ENCODE results near the gene IBA57.
A peak's percentile ranks its signal among the peaks of the same experiment; 100 is the strongest.

Gene IBA57

DNA sequence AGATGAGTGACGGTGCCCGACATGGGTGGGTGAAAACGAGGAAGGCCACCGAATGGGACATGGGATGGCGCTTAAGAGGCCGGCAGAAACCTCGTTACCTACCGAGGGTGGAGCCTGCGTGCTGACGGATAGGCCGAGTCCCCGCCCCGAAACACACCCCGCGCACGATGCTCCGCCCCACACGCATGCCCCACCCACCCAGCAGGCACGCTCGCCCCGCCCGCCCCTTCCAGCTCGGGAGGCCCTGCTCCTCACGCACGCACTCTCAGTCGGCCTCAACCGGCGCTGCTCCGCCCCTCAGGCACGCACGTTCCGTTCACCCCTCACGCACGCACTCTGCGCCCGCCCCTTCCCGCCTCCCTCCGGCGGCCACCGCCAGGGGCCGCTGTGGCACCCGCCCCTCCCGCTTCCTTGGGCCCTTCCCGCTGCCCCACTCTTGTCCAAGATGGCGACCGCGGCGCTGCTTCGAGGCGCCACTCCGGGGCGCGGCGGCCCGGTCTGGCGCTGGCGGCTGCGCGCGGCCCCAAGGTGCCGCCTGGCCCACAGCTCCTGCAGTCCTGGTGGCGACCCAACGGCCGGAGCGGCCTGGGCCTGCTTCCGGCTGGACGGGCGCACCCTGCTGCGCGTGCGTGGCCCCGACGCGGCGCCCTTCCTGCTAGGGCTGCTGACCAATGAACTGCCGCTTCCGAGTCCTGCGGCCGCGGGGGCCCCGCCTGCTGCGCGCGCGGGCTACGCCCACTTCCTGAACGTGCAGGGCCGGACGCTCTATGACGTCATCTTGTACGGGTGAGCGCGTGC, at the start of gene IBA57:
Gene IBA57, plus strand, starts transcription at position 433 of the 798 bp plus-strand sequence. Its CDS starts 13 bp downstream, at position 446.
- H2AFZ ChIP-seq (ENCODE audit: low read length): peak within 1 kb of the TSS; percentile 97
- peaks cover 35% of the 10 kb centered on the region for H3K79me2 ChIP-seq (ENCODE audit: low read length)
- H3K4me3 ChIP-seq (ENCODE audit: low read length): peak within 1 kb of the TSS; percentile 83
- no peaks in the 10 kb centered on the region for H3F3A ChIP-seq (ENCODE audit: insufficient read depth, low read length)
- peak within 1 kb of the TSS; percentile 76 for H3K27ac ChIP-seq (ENCODE audit: low read length)
- peak within 1 kb of the TSS; percentile 90 for H3K9ac ChIP-seq (ENCODE audit: low read length)
- peak within 1 kb of the TSS; percentile 97 for H3K4me2 ChIP-seq (ENCODE audit: low read depth, low read length)
- peak; percentile 100 for DNase-seq
- no peaks in the 10 kb centered on the region for H4K20me1 ChIP-seq (ENCODE audit: insufficient read depth, low read length)
- H3K27me3 ChIP-seq (replicated peaks; ENCODE audit: insufficient read depth, low read length): no peaks in the 10 kb centered on the region; the same call in 1 of the 2 replicates
- H3K9me3 ChIP-seq (replicated peaks; ENCODE audit: insufficient read depth, low read length): no peaks in the 10 kb centered on the region
- peaks cover 5% of the 10 kb centered on the region for H3K4me1 ChIP-seq (ENCODE audit: low read length)
- no peaks in the 10 kb centered on the region for H3K36me3 ChIP-seq (replicated peaks; ENCODE audit: insufficient read depth, low read length)
- H3K9me2 ChIP-seq (replicated peaks; ENCODE audit: insufficient read depth, low read length): no peaks in the 10 kb centered on the region
- TF ChIP-seq EZH2phosphoT487 (IDR thresholded peaks at IDR 0.05; ENCODE audit: low read length) (no peak), EZH2 (optimal IDR thresholded peaks at IDR 0.05; ENCODE audit: low read depth, low read length) (no peak)
- TF ChIP-seq, protein P1, sequence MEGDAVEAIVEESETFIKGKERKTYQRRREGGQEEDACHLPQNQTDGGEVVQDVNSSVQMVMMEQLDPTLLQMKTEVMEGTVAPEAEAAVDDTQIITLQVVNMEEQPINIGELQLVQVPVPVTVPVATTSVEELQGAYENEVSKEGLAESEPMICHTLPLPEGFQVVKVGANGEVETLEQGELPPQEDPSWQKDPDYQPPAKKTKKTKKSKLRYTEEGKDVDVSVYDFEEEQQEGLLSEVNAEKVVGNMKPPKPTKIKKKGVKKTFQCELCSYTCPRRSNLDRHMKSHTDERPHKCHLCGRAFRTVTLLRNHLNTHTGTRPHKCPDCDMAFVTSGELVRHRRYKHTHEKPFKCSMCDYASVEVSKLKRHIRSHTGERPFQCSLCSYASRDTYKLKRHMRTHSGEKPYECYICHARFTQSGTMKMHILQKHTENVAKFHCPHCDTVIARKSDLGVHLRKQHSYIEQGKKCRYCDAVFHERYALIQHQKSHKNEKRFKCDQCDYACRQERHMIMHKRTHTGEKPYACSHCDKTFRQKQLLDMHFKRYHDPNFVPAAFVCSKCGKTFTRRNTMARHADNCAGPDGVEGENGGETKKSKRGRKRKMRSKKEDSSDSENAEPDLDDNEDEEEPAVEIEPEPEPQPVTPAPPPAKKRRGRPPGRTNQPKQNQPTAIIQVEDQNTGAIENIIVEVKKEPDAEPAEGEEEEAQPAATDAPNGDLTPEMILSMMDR (IDR thresholded peaks at IDR 0.05; ENCODE audit: low read length): peak; percentile 88

DNA sequence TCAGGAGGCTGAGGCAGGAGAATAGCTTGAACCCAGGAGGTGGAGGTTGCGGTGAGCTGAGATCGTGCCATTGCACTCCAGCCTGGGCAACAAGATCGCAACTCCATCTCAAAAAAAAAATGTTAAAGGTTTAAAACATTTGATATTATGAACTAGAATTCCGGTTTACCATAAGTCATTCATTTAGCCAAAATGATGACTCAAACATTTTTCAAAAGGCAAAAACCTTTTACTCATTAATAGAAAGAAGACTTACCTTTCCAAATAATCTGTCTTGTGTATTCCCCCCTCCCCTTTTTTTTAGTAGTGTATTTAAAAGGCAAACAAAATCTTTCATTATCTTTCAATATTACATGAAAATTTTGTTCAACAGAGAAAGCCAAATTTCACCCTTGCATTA, 48.3 kb upstream of the IBA57 start:
- Histone ChIP-seq H3K27ac (ENCODE audit: low read length) (no peak overlapping the region), H4K20me1 (ENCODE audit: insufficient read depth, low read length) (no peaks in the 10 kb centered on the region), H3K4me2 (ENCODE audit: low read depth, low read length) (no peak overlapping the region), H3K9me3 (replicated peaks; ENCODE audit: insufficient read depth, low read length) (no peaks in the 10 kb centered on the region), H3K27me3 (replicated peaks; ENCODE audit: insufficient read depth, low read length) (no peaks in the 10 kb centered on the region), H3K4me1 (ENCODE audit: low read length) (peaks cover 6% of the 10 kb centered on the region), H3F3A (ENCODE audit: insufficient read depth, low read length) (0 out of 2 replicates have a peak, but pooled peaks cover 3% of the 10 kb centered on the region), H3K79me2 (ENCODE audit: low read length) (no peaks in the 10 kb centered on the region), H3K4me3 (ENCODE audit: low read length) (no peak overlapping the region), H3K36me3 (replicated peaks; ENCODE audit: insufficient read depth, low read length) (no peaks in the 10 kb centered on the region), H3K9me2 (replicated peaks; ENCODE audit: insufficient read depth, low read length) (no peaks in the 10 kb centered on the region), H2AFZ (ENCODE audit: low read length) (no peak overlapping the region), H3K9ac (ENCODE audit: low read length) (no peak overlapping the region)
- DNase-seq: no peak
- TF ChIP-seq EZH2 (optimal IDR thresholded peaks at IDR 0.05; ENCODE audit: low read depth, low read length) (no peak), EZH2phosphoT487 (IDR thresholded peaks at IDR 0.05; ENCODE audit: low read length) (no peak)
- TF ChIP-seq, protein P1 (IDR thresholded peaks at IDR 0.05; ENCODE audit: low read length): no peak

DNA sequence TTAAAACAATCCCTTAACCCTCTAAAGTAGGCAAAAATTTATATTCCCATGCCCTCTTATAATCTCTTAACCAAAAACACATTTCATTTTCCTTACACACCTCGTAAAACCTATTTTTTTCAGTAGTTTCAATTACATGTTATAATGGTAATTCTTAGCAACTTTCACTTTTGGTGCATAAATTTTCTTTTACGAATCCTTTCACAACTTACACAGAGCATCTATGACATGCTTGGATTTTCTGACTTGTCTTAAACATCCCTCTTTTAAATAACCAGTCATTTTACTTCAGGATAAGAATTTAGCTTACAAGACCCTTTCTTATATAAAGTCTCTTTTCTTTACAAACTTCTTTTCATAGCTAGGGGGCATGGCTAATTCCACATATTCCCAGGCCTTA, 47.6 kb upstream of the IBA57 start:
- H3K27me3 ChIP-seq (replicated peaks; ENCODE audit: insufficient read depth, low read length): no peaks in the 10 kb centered on the region
- DNase-seq: no peak
- no peaks in the 10 kb centered on the region for H3K36me3 ChIP-seq (replicated peaks; ENCODE audit: insufficient read depth, low read length)
- H3F3A ChIP-seq (ENCODE audit: insufficient read depth, low read length): no peaks in the 10 kb centered on the region
- H3K4me3 ChIP-seq (ENCODE audit: low read length): no peak overlapping the region
- TF ChIP-seq EZH2 (optimal IDR thresholded peaks at IDR 0.05; ENCODE audit: low read depth, low read length) (no peak), EZH2phosphoT487 (IDR thresholded peaks at IDR 0.05; ENCODE audit: low read length) (no peak)
- TF ChIP-seq, protein P1 (IDR thresholded peaks at IDR 0.05; ENCODE audit: low read length): no peak
- H3K9ac ChIP-seq (ENCODE audit: low read length): no peak overlapping the region
- H3K79me2 ChIP-seq (ENCODE audit: low read length): no peaks in the 10 kb centered on the region
- no peaks in the 10 kb centered on the region for H3K4me1 ChIP-seq (ENCODE audit: low read length)
- H3K9me2 ChIP-seq (replicated peaks; ENCODE audit: insufficient read depth, low read length): no peaks in the 10 kb centered on the region
- no peak overlapping the region for H3K27ac ChIP-seq (ENCODE audit: low read length)
- H3K4me2 ChIP-seq (ENCODE audit: low read depth, low read length): no peak overlapping the region
- no peak overlapping the region for H2AFZ ChIP-seq (ENCODE audit: low read length)
- no peaks in the 10 kb centered on the region for H3K9me3 ChIP-seq (replicated peaks; ENCODE audit: insufficient read depth, low read length)
- H4K20me1 ChIP-seq (ENCODE audit: insufficient read depth, low read length): no peaks in the 10 kb centered on the region
